ENCODE data around the gene SNX33. TPM values are rescaled to one million over a fixed set of nuclear protein-coding genes. Genes with fewer than 3 reads are reported as not detected.

SNX33 gene
- polyA plus RNA-seq, 2 of the 4 experiments (the other 2 are of a cell fraction), result 8.4 to 11.2 TPM

DNA sequence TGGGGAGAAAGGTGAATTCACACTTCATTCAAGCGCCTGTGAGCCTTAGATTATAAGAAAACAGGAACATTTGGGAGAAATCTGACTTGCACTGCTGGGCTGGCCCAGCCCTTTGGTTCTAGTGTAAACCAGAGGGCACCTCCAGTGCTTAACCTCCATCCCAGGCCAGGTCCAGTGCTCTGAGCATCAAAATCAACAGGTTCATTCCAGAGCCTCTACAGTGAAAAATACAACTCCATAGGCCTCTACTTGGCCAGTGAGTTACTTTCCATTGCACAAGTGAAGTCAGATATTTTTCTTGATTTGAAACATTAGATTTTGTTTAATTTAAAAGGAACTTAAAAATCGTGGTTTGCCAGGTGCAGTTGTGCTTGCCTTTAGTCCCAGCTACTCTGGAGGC, 25.2 kb upstream of the SNX33 start:
- FAIRE-seq, result no peak
- Histone ChIP-seq H3K4me1 (peaks cover 28% of the 10 kb centered on the region), H3K4me3 (no peak overlapping the region), H3K27ac (no peak overlapping the region), H3K4me2 (no peak overlapping the region), H3K9me3 (no peaks in the 10 kb centered on the region)
- DNase-seq (ENCODE audit: low read depth in 1 of 2, low spot score in 1 of 2), result no peak
- CTCF ChIA-PET, result interaction anchor here (1.3 to 3.0 kb wide), 3 partner anchors 16 to 255 kb away, joined by 3 to 14 read pairs (median 6); partner anchors contain the start of genes IMP3 and MAN2C1
- ATAC-seq, result no peak
- TF ChIP-seq JUNB (IDR thresholded peaks at IDR 0.05), result no peak
- no peak for TF ChIP-seq ZNF302 (CRISPR knock-in tag; IDR thresholded peaks at IDR 0.05)
- no peak for TF ChIP-seq POLR2AphosphoS2 (conservative IDR thresholded peaks at IDR 0.05; ENCODE audit: low read length)
- no peak for TF ChIP-seq CHD2 (IDR thresholded peaks at IDR 0.05; ENCODE audit: low read length, partially characterized antibody)
- no peak for TF ChIP-seq HES2 (IDR thresholded peaks at IDR 0.05)
- TF ChIP-seq ESRRA (IDR thresholded peaks at IDR 0.05; ENCODE audit: borderline replicate concordance, low read length), result no peak
- TF ChIP-seq BHLHE40 (IDR thresholded peaks at IDR 0.05; ENCODE audit: low read depth, low read length), result no peak
- TF ChIP-seq PHF8 (IDR thresholded peaks at IDR 0.05; ENCODE audit: borderline replicate concordance, low read depth), result no peak
- TF ChIP-seq GATA3 (IDR thresholded peaks at IDR 0.05; ENCODE audit: borderline replicate concordance), result no peak
- no peak for TF ChIP-seq ZSCAN20 (CRISPR knock-in tag; IDR thresholded peaks at IDR 0.05)
- no peak for TF ChIP-seq RFX5 (IDR thresholded peaks at IDR 0.05)
- TF ChIP-seq KDM1A (IDR thresholded peaks at IDR 0.05; ENCODE audit: low read depth), result no peak
- TF ChIP-seq MYC (IDR thresholded peaks at IDR 0.05; ENCODE audit: borderline replicate concordance, low read length), result no peak
- TF ChIP-seq EHMT2 (IDR thresholded peaks at IDR 0.05; ENCODE audit: low read depth), result no peak
- no peak for TF ChIP-seq HOXB5 (CRISPR knock-in tag; IDR thresholded peaks at IDR 0.05)
- TF ChIP-seq CBX8 (IDR thresholded peaks at IDR 0.05), result no peak
- TF ChIP-seq HEYL (CRISPR knock-in tag; IDR thresholded peaks at IDR 0.05), result no peak
- TF ChIP-seq ATOH8 (CRISPR knock-in tag; IDR thresholded peaks at IDR 0.05; ENCODE audit: low read depth), result no peak
- TF ChIP-seq ZC3H11A (IDR thresholded peaks at IDR 0.05), result no peak
- WGBS (ENCODE audit: missing lambda C conversion rate), result 57% methylated on average over 2 of the region's 2 CpGs
- POLR2A ChIA-PET, result no interaction called here

GRCh38 chr15:75625542-75626347, 22.0 kb upstream of the SNX33 start, which contains the start of gene SNUPN:
TSS of gene SNUPN (minus strand) at chr15:75625725. CDS start at chr15:75621051, 4,674 bp downstream.
- POLR2A ChIA-PET, result interaction anchor here (0.7 to 3.5 kb wide), 18 partner anchors 9 to 257 kb away, joined by 3 to 94 read pairs (median 4); partner anchors contain the start of genes IMP3, MAN2C1, PTPN9 and SIN3A
- DNase-seq (ENCODE audit: low read depth in 1 of 2, low spot score in 1 of 2) (peak; percentile 98 to 99), FAIRE-seq (peak; percentile 13), ATAC-seq (peak; percentile 95)
- no peaks in the 10 kb centered on the region for H3K9me3 ChIP-seq
- peak within 1 kb of the TSS; percentile 96 for H3K4me3 ChIP-seq
- H3K27ac ChIP-seq, result peak within 1 kb of the TSS; percentile 98 to 100
- CTCF ChIA-PET, result interaction anchor here (0.6 to 19.9 kb wide), 12 partner anchors 14 to 304 kb away, joined by 3 to 394 read pairs (median 4); partner anchors contain the start of genes IMP3, NEIL1, PTPN9 and SIN3A
- H3K4me2 ChIP-seq, result peak within 1 kb of the TSS; percentile 85
- 7% methylated on average over 22 of the region's 47 CpGs for WGBS (ENCODE audit: missing lambda C conversion rate)
- H3K4me1 ChIP-seq, result peaks cover 26% of the 10 kb centered on the region
- TF ChIP-seq CHD4 (IDR thresholded peaks at IDR 0.05; ENCODE audit: borderline replicate concordance) (0 out of 2 replicates have a peak, but pooled peaks have one; percentile 42), HES2 (IDR thresholded peaks at IDR 0.05) (no peak), NPAS2 (CRISPR knock-in tag; IDR thresholded peaks at IDR 0.05; ENCODE audit: borderline replicate concordance) (no peak), NFE2L2 (conservative IDR thresholded peaks at IDR 0.05; ENCODE audit: low read length) (0 out of 2 replicates have a peak, but pooled peaks have one; percentile 33), BHLHE40 (IDR thresholded peaks at IDR 0.05; ENCODE audit: low read depth, low read length) (peak; percentile 88), SREBF2 (IDR thresholded peaks at IDR 0.05) (no peak), EP300 (IDR thresholded peaks at IDR 0.05) (no peak), PBX3 (IDR thresholded peaks at IDR 0.05) (no peak), MAFK (IDR thresholded peaks at IDR 0.05; ENCODE audit: partially characterized antibody) (peak; percentile 41), ZFP36 (IDR thresholded peaks at IDR 0.05; ENCODE audit: borderline replicate concordance, partially characterized antibody) (no peak), HOXB13 (CRISPR knock-in tag; IDR thresholded peaks at IDR 0.05; ENCODE audit: low read depth) (peak; percentile 68; the same call in 1 of the 2 replicates), ZSCAN20 (CRISPR knock-in tag; IDR thresholded peaks at IDR 0.05) (no peak), PHF8 (IDR thresholded peaks at IDR 0.05; ENCODE audit: borderline replicate concordance, low read depth) (peak; percentile 65), USF2 (IDR thresholded peaks at IDR 0.05) (peak; percentile 15; the same call in 1 of the 2 replicates), ZC3H11A (IDR thresholded peaks at IDR 0.05) (no peak), EHF (CRISPR knock-in tag; IDR thresholded peaks at IDR 0.05) (peak; percentile 52; the same call in 1 of the 2 replicates), RFX5 (IDR thresholded peaks at IDR 0.05) (no peak), POLR2A (IDR thresholded peaks at IDR 0.05; ENCODE audit: low read length) (peak; percentile 90), JUNB (IDR thresholded peaks at IDR 0.05) (no peak), CHD2 (IDR thresholded peaks at IDR 0.05; ENCODE audit: low read length, partially characterized antibody) (no peak), HOXA7 (CRISPR knock-in tag; IDR thresholded peaks at IDR 0.05) (no peak), HDAC2 (IDR thresholded peaks at IDR 0.05) (peak; percentile 13; the same call in 1 of the 2 replicates)
- TF ChIP-seq, protein P1, sequence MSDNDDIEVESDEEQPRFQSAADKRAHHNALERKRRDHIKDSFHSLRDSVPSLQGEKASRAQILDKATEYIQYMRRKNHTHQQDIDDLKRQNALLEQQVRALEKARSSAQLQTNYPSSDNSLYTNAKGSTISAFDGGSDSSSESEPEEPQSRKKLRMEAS (IDR thresholded peaks at IDR 0.05), result peak; percentile 91

All from A549 (cell line).